ENCODE results near the gene PAPOLG.

The PAPOLG gene

GRCh38 chr2:60735496-60736250 lies 20.4 kb upstream of the PAPOLG start:
- Histone ChIP-seq H3K4me1 (ENCODE audit: control insufficient read depth, insufficient read depth, low read length, poor library complexity, severe bottlenecking) (no peaks in the 10 kb centered on the region), H3K4me3 (ENCODE audit: insufficient read depth, low read depth, low read length, poor library complexity, severe bottlenecking) (no peak overlapping the region)
- DNase-seq, result no peak

GRCh38 chr2:60738679-60739078 lies 17.4 kb upstream of the PAPOLG start:
- H3K36me3 ChIP-seq (ENCODE audit: control insufficient read depth, insufficient read depth, low read length), result no peaks in the 10 kb centered on the region
- no peak overlapping the region for H3K4me3 ChIP-seq (ENCODE audit: insufficient read depth, low read depth, low read length, poor library complexity, severe bottlenecking)
- no peaks in the 10 kb centered on the region for H3K4me1 ChIP-seq (ENCODE audit: control insufficient read depth, insufficient read depth, low read length, poor library complexity, severe bottlenecking)
- no peaks in the 10 kb centered on the region for H3K27me3 ChIP-seq (replicated peaks; ENCODE audit: control insufficient read depth, insufficient read depth, low read length, poor library complexity, severe bottlenecking)
- no peaks in the 10 kb centered on the region for H3K9me3 ChIP-seq (ENCODE audit: control insufficient read depth, low read length)
- no peak for DNase-seq
- no peak overlapping the region for H3K27ac ChIP-seq (ENCODE audit: insufficient read depth, low read length, poor library complexity, severe bottlenecking)

More at GRCh38 chr2:60735496-60736250, 20.4 kb upstream of the PAPOLG start:
- Histone ChIP-seq H3K9me3 (ENCODE audit: control insufficient read depth, low read length) (no peaks in the 10 kb centered on the region), H3K27ac (ENCODE audit: insufficient read depth, low read length, poor library complexity, severe bottlenecking) (no peak overlapping the region), H3K36me3 (ENCODE audit: control insufficient read depth, insufficient read depth, low read length) (no peaks in the 10 kb centered on the region), H3K27me3 (replicated peaks; ENCODE audit: control insufficient read depth, insufficient read depth, low read length, poor library complexity, severe bottlenecking) (no peaks in the 10 kb centered on the region)

- no peaks in the 10 kb centered on the region for H3K4me1 ChIP-seq (ENCODE audit: control insufficient read depth, insufficient read depth, low read length, poor library complexity, severe bottlenecking)
- no peak for DNase-seq
- H3K4me3 ChIP-seq (ENCODE audit: insufficient read depth, low read depth, low read length, poor library complexity, severe bottlenecking), result no peak overlapping the region
- H3K27me3 ChIP-seq (replicated peaks; ENCODE audit: control insufficient read depth, insufficient read depth, low read length, poor library complexity, severe bottlenecking), result no peaks in the 10 kb centered on the region
- no peak overlapping the region for H3K27ac ChIP-seq (ENCODE audit: insufficient read depth, low read length, poor library complexity, severe bottlenecking)
- no peaks in the 10 kb centered on the region for H3K9me3 ChIP-seq (ENCODE audit: control insufficient read depth, low read length)
- H3K36me3 ChIP-seq (ENCODE audit: control insufficient read depth, insufficient read depth, low read length), result no peaks in the 10 kb centered on the region
Observed at GRCh38 chr2:60739156-60739555, 16.9 kb upstream of the PAPOLG start.

GRCh38 chr2:60741576-60741975 lies 14.5 kb upstream of the PAPOLG start:
- Histone ChIP-seq H3K4me3 (ENCODE audit: insufficient read depth, low read depth, low read length, poor library complexity, severe bottlenecking) (no peak overlapping the region), H3K9me3 (ENCODE audit: control insufficient read depth, low read length) (no peaks in the 10 kb centered on the region), H3K36me3 (ENCODE audit: control insufficient read depth, insufficient read depth, low read length) (no peaks in the 10 kb centered on the region), H3K27me3 (replicated peaks; ENCODE audit: control insufficient read depth, insufficient read depth, low read length, poor library complexity, severe bottlenecking) (no peaks in the 10 kb centered on the region), H3K4me1 (ENCODE audit: control insufficient read depth, insufficient read depth, low read length, poor library complexity, severe bottlenecking) (peaks cover 6% of the 10 kb centered on the region), H3K27ac (ENCODE audit: insufficient read depth, low read length, poor library complexity, severe bottlenecking) (no peak overlapping the region)
- no peak for DNase-seq

GRCh38 chr2:60742419-60742818 lies 13.6 kb upstream of the PAPOLG start:
- DNase-seq, result no peak
- no peaks in the 10 kb centered on the region for H3K9me3 ChIP-seq (ENCODE audit: control insufficient read depth, low read length)
- H3K27ac ChIP-seq (ENCODE audit: insufficient read depth, low read length, poor library complexity, severe bottlenecking), result no peak overlapping the region
- no peaks in the 10 kb centered on the region for H3K27me3 ChIP-seq (replicated peaks; ENCODE audit: control insufficient read depth, insufficient read depth, low read length, poor library complexity, severe bottlenecking)
- no peak overlapping the region for H3K4me3 ChIP-seq (ENCODE audit: insufficient read depth, low read depth, low read length, poor library complexity, severe bottlenecking)
- H3K36me3 ChIP-seq (ENCODE audit: control insufficient read depth, insufficient read depth, low read length), result no peaks in the 10 kb centered on the region
- H3K4me1 ChIP-seq (ENCODE audit: control insufficient read depth, insufficient read depth, low read length, poor library complexity, severe bottlenecking), result peaks cover 6% of the 10 kb centered on the region

GRCh38 chr2:60745330-60745729 lies 10.7 kb upstream of the PAPOLG start:
- DNase-seq, result no peak
- Histone ChIP-seq H3K4me3 (ENCODE audit: insufficient read depth, low read depth, low read length, poor library complexity, severe bottlenecking) (no peak overlapping the region), H3K27ac (ENCODE audit: insufficient read depth, low read length, poor library complexity, severe bottlenecking) (no peak overlapping the region), H3K27me3 (replicated peaks; ENCODE audit: control insufficient read depth, insufficient read depth, low read length, poor library complexity, severe bottlenecking) (no peaks in the 10 kb centered on the region), H3K9me3 (ENCODE audit: control insufficient read depth, low read length) (no peaks in the 10 kb centered on the region), H3K36me3 (ENCODE audit: control insufficient read depth, insufficient read depth, low read length) (no peaks in the 10 kb centered on the region), H3K4me1 (ENCODE audit: control insufficient read depth, insufficient read depth, low read length, poor library complexity, severe bottlenecking) (peaks cover 6% of the 10 kb centered on the region)

- no peaks in the 10 kb centered on the region for H3K27me3 ChIP-seq (replicated peaks; ENCODE audit: control insufficient read depth, insufficient read depth, low read length, poor library complexity, severe bottlenecking)
- H3K9me3 ChIP-seq (ENCODE audit: control insufficient read depth, low read length), result no peaks in the 10 kb centered on the region
- H3K36me3 ChIP-seq (ENCODE audit: control insufficient read depth, insufficient read depth, low read length), result no peaks in the 10 kb centered on the region
- no peak overlapping the region for H3K4me3 ChIP-seq (ENCODE audit: insufficient read depth, low read depth, low read length, poor library complexity, severe bottlenecking)
- peaks cover 6% of the 10 kb centered on the region for H3K4me1 ChIP-seq (ENCODE audit: control insufficient read depth, insufficient read depth, low read length, poor library complexity, severe bottlenecking)
- no peak overlapping the region for H3K27ac ChIP-seq (ENCODE audit: insufficient read depth, low read length, poor library complexity, severe bottlenecking)
- no peak for DNase-seq
Observed at GRCh38 chr2:60745761-60746160, 10.3 kb upstream of the PAPOLG start.

GRCh38 chr2:60746318-60746717 lies 9.8 kb upstream of the PAPOLG start:
- no peak for DNase-seq
- Histone ChIP-seq H3K9me3 (ENCODE audit: control insufficient read depth, low read length) (no peaks in the 10 kb centered on the region), H3K36me3 (ENCODE audit: control insufficient read depth, insufficient read depth, low read length) (no peaks in the 10 kb centered on the region), H3K4me3 (ENCODE audit: insufficient read depth, low read depth, low read length, poor library complexity, severe bottlenecking) (no peak overlapping the region), H3K27me3 (replicated peaks; ENCODE audit: control insufficient read depth, insufficient read depth, low read length, poor library complexity, severe bottlenecking) (no peaks in the 10 kb centered on the region), H3K27ac (ENCODE audit: insufficient read depth, low read length, poor library complexity, severe bottlenecking) (no peak overlapping the region), H3K4me1 (ENCODE audit: control insufficient read depth, insufficient read depth, low read length, poor library complexity, severe bottlenecking) (peaks cover 6% of the 10 kb centered on the region)

GRCh38 chr2:60759654-60760053 lies 3.6 kb downstream of the PAPOLG start:
- Histone ChIP-seq H3K27me3 (replicated peaks; ENCODE audit: control insufficient read depth, insufficient read depth, low read length, poor library complexity, severe bottlenecking) (no peaks in the 10 kb centered on the region), H3K4me1 (ENCODE audit: control insufficient read depth, insufficient read depth, low read length, poor library complexity, severe bottlenecking) (peaks cover 8% of the 10 kb centered on the region), H3K27ac (ENCODE audit: insufficient read depth, low read length, poor library complexity, severe bottlenecking) (no peak overlapping the region), H3K36me3 (ENCODE audit: control insufficient read depth, insufficient read depth, low read length) (peaks cover 21% of the 10 kb centered on the region), H3K4me3 (ENCODE audit: insufficient read depth, low read depth, low read length, poor library complexity, severe bottlenecking) (no peak overlapping the region), H3K9me3 (ENCODE audit: control insufficient read depth, low read length) (no peaks in the 10 kb centered on the region)
- no peak for DNase-seq

- H3K36me3 ChIP-seq (ENCODE audit: control insufficient read depth, insufficient read depth, low read length), result peaks cover 43% of the 10 kb centered on the region
- DNase-seq, result no peak
- no peaks in the 10 kb centered on the region for H3K9me3 ChIP-seq (ENCODE audit: control insufficient read depth, low read length)
- H3K4me1 ChIP-seq (ENCODE audit: control insufficient read depth, insufficient read depth, low read length, poor library complexity, severe bottlenecking), result no peaks in the 10 kb centered on the region
- no peak overlapping the region for H3K27ac ChIP-seq (ENCODE audit: insufficient read depth, low read length, poor library complexity, severe bottlenecking)
- no peaks in the 10 kb centered on the region for H3K27me3 ChIP-seq (replicated peaks; ENCODE audit: control insufficient read depth, insufficient read depth, low read length, poor library complexity, severe bottlenecking)
- no peak overlapping the region for H3K4me3 ChIP-seq (ENCODE audit: insufficient read depth, low read depth, low read length, poor library complexity, severe bottlenecking)
Observed at GRCh38 chr2:60764736-60765534, 8.9 kb downstream of the PAPOLG start.
